KMS-11 (cell line): ENCODE data around the gene PRKCI.

Experiments used
- H2AFZ ChIP-seq: fragments of 200-600 bp; sonication (generic); 2 replicates; pipeline ENCODE4 v1.6.1; 2016; ENCODE audit warnings: antibody characterized with exemption, mixed run types, low read depth
- H3K27ac ChIP-seq: fragments of 200-600 bp; sonication (generic); 2 replicates; pipeline ENCODE4 v1.6.1; 2016; ENCODE audit warnings: mild to moderate bottlenecking, mixed run types
- H3K27me3 ChIP-seq: fragments of 200-600 bp; sonication (generic); 2 replicates; pipeline ENCODE4 v1.6.1; 2017; ENCODE audit warnings: mild to moderate bottlenecking, low read depth, mixed run types, moderate library complexity; ENCODE audit not compliant: insufficient read depth
- H3K36me3 ChIP-seq: fragments of 200-600 bp; sonication (generic); 2 replicates; pipeline ENCODE4 v1.6.1; 2017; ENCODE audit warnings: mild to moderate bottlenecking, mixed run types; ENCODE audit not compliant: insufficient read depth
- H3K4me1 ChIP-seq: fragments of 200-600 bp; sonication (generic); 2 replicates; pipeline ENCODE4 v1.6.1; 2016; ENCODE audit warnings: mild to moderate bottlenecking, low read depth, mixed run types; ENCODE audit not compliant: poor library complexity, severe bottlenecking
- H3K4me2 ChIP-seq: fragments of 200-600 bp; sonication (generic); 2 replicates; pipeline ENCODE4 v1.7.0; 2016; ENCODE audit warnings: mild to moderate bottlenecking, mixed run types
- H3K4me3 ChIP-seq: fragments of 200-600 bp; sonication (generic); IDR thresholded peaks from 2 replicates; pipeline ENCODE4 v1.6.1; 2017; ENCODE audit warnings: low read depth, low read length, mixed read lengths; ENCODE audit not compliant: insufficient read depth
- H3K79me2 ChIP-seq: fragments of 200-600 bp; sonication (generic); 2 replicates; pipeline ENCODE4 v1.6.1; 2016; ENCODE audit warnings: low read depth, mixed run types; ENCODE audit not compliant: insufficient read depth
- H3K9ac ChIP-seq: fragments of 200-600 bp; sonication (generic); 2 replicates; pipeline ENCODE4 v1.6.1; 2016; ENCODE audit warnings: mild to moderate bottlenecking, mixed run types
- H4K20me1 ChIP-seq: fragments of 200-600 bp; sonication (generic); 2 replicates; pipeline ENCODE4 v1.6.1; 2016; ENCODE audit warnings: mild to moderate bottlenecking, mixed run types; ENCODE audit not compliant: insufficient read depth
- CTCF ChIP-seq: fragments of 200-600 bp; sonication (generic); conservative IDR thresholded peaks from 2 replicates; pipeline ENCODE4 v1.6.1; 2017; ENCODE audit warnings: low read depth, mild to moderate bottlenecking, antibody characterized with exemption, low read length, moderate library complexity, mixed read lengths

Gene PRKCI

GRCh38 chr3:170277833-170278580, 55.8 kb downstream of the PRKCI start:
- no peak overlapping the region for H3K9ac ChIP-seq
- peak overlapping the region; percentile 54 for H3K4me2 ChIP-seq
- no peak for TF ChIP-seq CTCF
- H3K4me1 ChIP-seq: peaks cover 26% of the 10 kb centered on the region
- H3K4me3 ChIP-seq: no peak overlapping the region
- no peaks in the 10 kb centered on the region for H4K20me1 ChIP-seq
- H2AFZ ChIP-seq: no peak overlapping the region
- H3K36me3 ChIP-seq: no peaks in the 10 kb centered on the region
- no peak overlapping the region; the same call in 1 of the 2 replicates for H3K27ac ChIP-seq
- H3K79me2 ChIP-seq: no peaks in the 10 kb centered on the region
- no peaks in the 10 kb centered on the region for H3K27me3 ChIP-seq

- no peak for TF ChIP-seq CTCF
Measured at GRCh38 chr3:170278627-170279026, 56.4 kb downstream of the PRKCI start.

GRCh38 chr3:170290194-170290593, 68.0 kb downstream of the PRKCI start:
- no peak overlapping the region for H3K9ac ChIP-seq
- no peaks in the 10 kb centered on the region for H4K20me1 ChIP-seq
- TF ChIP-seq CTCF: no peak
- H3K36me3 ChIP-seq: no peaks in the 10 kb centered on the region
- no peak overlapping the region for H3K27ac ChIP-seq
- no peaks in the 10 kb centered on the region for H3K4me1 ChIP-seq
- H3K27me3 ChIP-seq: no peaks in the 10 kb centered on the region
- H3K4me2 ChIP-seq: no peak overlapping the region
- H3K79me2 ChIP-seq: no peaks in the 10 kb centered on the region
- H2AFZ ChIP-seq: no peak overlapping the region
- H3K4me3 ChIP-seq: no peak overlapping the region

More at GRCh38 chr3:170278627-170279026, 56.4 kb downstream of the PRKCI start:
- Histone ChIP-seq H3K79me2 (no peaks in the 10 kb centered on the region), H2AFZ (no peak overlapping the region), H3K36me3 (no peaks in the 10 kb centered on the region), H3K4me1 (peaks cover 26% of the 10 kb centered on the region), H4K20me1 (no peaks in the 10 kb centered on the region), H3K27ac (no peak overlapping the region), H3K27me3 (no peaks in the 10 kb centered on the region), H3K9ac (no peak overlapping the region), H3K4me3 (no peak overlapping the region), H3K4me2 (no peak overlapping the region)

- Histone ChIP-seq H4K20me1 (no peaks in the 10 kb centered on the region), H3K27me3 (no peaks in the 10 kb centered on the region), H3K27ac (no peak overlapping the region), H3K36me3 (no peaks in the 10 kb centered on the region), H3K4me3 (no peak overlapping the region), H3K9ac (no peak overlapping the region), H3K4me2 (no peak overlapping the region), H3K79me2 (no peaks in the 10 kb centered on the region), H2AFZ (no peak overlapping the region), H3K4me1 (no peaks in the 10 kb centered on the region)
- TF ChIP-seq CTCF: no peak
Measured at GRCh38 chr3:170295586-170295985, 73.4 kb downstream of the PRKCI start.
